Trophoblast cell (in vitro differentiated cells and primary cell): Measurements from ENCODE around the gene ERC1.
A peak's percentile ranks its signal among the peaks of the same experiment; 100 is the strongest.

Experiments used
- DNase-seq, 2 donors: peaks; one replicate each; pipeline ENCODE4 v3.0.0-alpha.2; 2016
- H2AFZ ChIP-seq: 2 replicates; pipeline ENCODE4 v1.6.1; 2013; ENCODE audit warnings: low read length, moderate library complexity, mild to moderate bottlenecking; ENCODE audit not compliant: insufficient read depth, poor library complexity
- H2AK5ac ChIP-seq: 2 replicates; pipeline ENCODE4 v1.6.1; 2013; ENCODE audit warnings: mild to moderate bottlenecking, low read length
- H2BK120ac ChIP-seq: 2 replicates; pipeline ENCODE4 v1.6.1; 2013; ENCODE audit warnings: low read length, mild to moderate bottlenecking, moderate library complexity; ENCODE audit not compliant: insufficient read depth, poor library complexity
- H2BK12ac ChIP-seq: 2 replicates; pipeline ENCODE4 v1.6.1; 2013; ENCODE audit warnings: mild to moderate bottlenecking, low read length, moderate library complexity
- H2BK5ac ChIP-seq: 2 replicates; pipeline ENCODE4 v1.6.1; 2013; ENCODE audit warnings: low read length, low read depth, moderate library complexity, mild to moderate bottlenecking; ENCODE audit not compliant: poor library complexity
- H3K14ac ChIP-seq: 2 replicates; pipeline ENCODE4 v1.6.1; 2013; ENCODE audit warnings: mild to moderate bottlenecking, low read length
- H3K18ac ChIP-seq: 2 replicates; pipeline ENCODE4 v1.6.1; 2013; ENCODE audit warnings: mild to moderate bottlenecking, low read length
- H3K23ac ChIP-seq: 2 replicates; pipeline ENCODE4 v1.6.1; 2013; ENCODE audit warnings: low read length
- H3K27ac ChIP-seq: 2 replicates; pipeline ENCODE4 v1.5.1; 2013; ENCODE audit warnings: low read depth, mild to moderate bottlenecking, inconsistent platforms, low read length, moderate library complexity
- H3K27me3 ChIP-seq: 2 replicates; pipeline ENCODE4 v1.6.1; 2013; ENCODE audit warnings: inconsistent platforms, mild to moderate bottlenecking, low read length, moderate library complexity; ENCODE audit not compliant: insufficient read depth
- H3K36me3 ChIP-seq, 2 experiments: 1 replicate in 1 of 2; 2 replicates in 1 of 2; pipeline ENCODE4 v1.6.1; 2013; ENCODE audit warnings: low read length in 2 of 2, mild to moderate bottlenecking in 2 of 2, moderate library complexity in 1 of 2; ENCODE audit not compliant: insufficient read depth in 2 of 2, control insufficient read depth in 1 of 2
- H3K4ac ChIP-seq: 2 replicates; pipeline ENCODE4 v1.6.1; 2013; ENCODE audit warnings: low read depth, mild to moderate bottlenecking, low read length, moderate library complexity
- H3K4me1 ChIP-seq, 2 experiments: 1 replicate in 1 of 2; 2 replicates in 1 of 2; pipeline ENCODE4 v1.6.1; 2013; ENCODE audit warnings: low read length in 2 of 2, mild to moderate bottlenecking in 2 of 2, moderate library complexity in 1 of 2; ENCODE audit not compliant: insufficient read depth in 2 of 2, control insufficient read depth in 1 of 2
- H3K4me2 ChIP-seq: 2 replicates; pipeline ENCODE4 v1.6.1; 2013; ENCODE audit warnings: inconsistent platforms, mild to moderate bottlenecking, low read length, moderate library complexity
- H3K4me3 ChIP-seq: 2 replicates; pipeline ENCODE4 v1.5.1; 2013; ENCODE audit warnings: mild to moderate bottlenecking, low read depth, low read length, inconsistent platforms
- H3K79me1 ChIP-seq: one replicate; pipeline ENCODE4 v1.6.1; 2013; ENCODE audit warnings: low read length
- H3K79me2 ChIP-seq: 2 replicates; pipeline ENCODE4 v1.6.1; 2013; ENCODE audit warnings: low read length, mild to moderate bottlenecking; ENCODE audit not compliant: control insufficient read depth, insufficient read depth, poor library complexity
- H3K9ac ChIP-seq: 2 replicates; pipeline ENCODE4 v1.6.1; 2013; ENCODE audit warnings: mild to moderate bottlenecking, low read length
- H3K9me3 ChIP-seq: 2 replicates; pipeline ENCODE4 v1.6.1; 2013; ENCODE audit warnings: low read depth, mild to moderate bottlenecking, control low read depth, inconsistent platforms, low read length; ENCODE audit not compliant: insufficient read depth
- H4K12ac ChIP-seq: 2 replicates; pipeline ENCODE4 v1.6.1; 2013; ENCODE audit warnings: low read depth, mild to moderate bottlenecking, low read length, moderate library complexity
- H4K8ac ChIP-seq: 2 replicates; pipeline ENCODE4 v1.6.1; 2013; ENCODE audit warnings: low read depth, mild to moderate bottlenecking, low read length, moderate library complexity
- H4K91ac ChIP-seq: one replicate; pipeline ENCODE4 v1.6.1; 2013; ENCODE audit warnings: low read depth, mild to moderate bottlenecking, low read length, moderate library complexity
- WGBS: extraction: QIAGEN DNeasy Blood & Tissue Kit; methylation state at CpG from one replicate; pipeline ENCODE4 v1.1.7; 2013; ENCODE audit warnings: missing lambda C conversion rate; ENCODE audit not compliant: insufficient read length, insufficient coverage; ENCODE audit errors: extremely low coverage; 5-methylcytosine and 5-hydroxymethylcytosine counted together

ERC1 gene

DNA sequence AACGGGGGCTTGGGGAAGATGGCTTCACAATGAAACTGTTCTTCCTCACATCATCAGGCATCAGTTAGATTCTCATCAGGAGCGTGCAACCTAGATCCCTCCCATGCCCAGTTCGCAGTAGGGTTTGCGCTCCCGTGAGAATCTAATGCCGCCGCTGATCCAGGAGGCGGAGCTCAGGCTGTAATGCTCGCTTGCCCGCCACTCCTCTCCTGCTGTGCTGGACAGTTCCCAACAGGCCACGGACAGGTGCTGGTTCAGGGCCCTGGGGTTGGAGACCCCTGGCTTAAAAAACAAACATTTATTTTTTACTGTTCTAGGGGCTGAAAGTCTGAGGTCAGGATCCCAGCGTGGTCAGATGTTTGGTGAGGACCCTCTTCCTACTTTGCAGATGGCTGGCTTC is 422.9 kb downstream of the ERC1 start:
- H4K91ac ChIP-seq = no peak overlapping the region
- no peaks in the 10 kb centered on the region for H3K27me3 ChIP-seq
- H3K9ac ChIP-seq = no peak overlapping the region
- no peak for DNase-seq
- H2AFZ ChIP-seq = no peak overlapping the region
- H3K4me2 ChIP-seq = no peak overlapping the region
- no peak overlapping the region for H3K4me3 ChIP-seq
- no peak overlapping the region for H2BK5ac ChIP-seq
- peaks cover 2 to 3% of the 10 kb centered on the region in 2 experiments for H3K36me3 ChIP-seq
- no peak overlapping the region for H4K8ac ChIP-seq
- H3K79me2 ChIP-seq = no peaks in the 10 kb centered on the region
- no CpG with 5 or more reads among the region's 12 CpGs for WGBS
- H3K18ac ChIP-seq = no peak overlapping the region
- H2BK120ac ChIP-seq = no peak overlapping the region
- H3K14ac ChIP-seq = no peak overlapping the region
- H3K23ac ChIP-seq = no peak overlapping the region
- no peaks in the 10 kb centered on the region for H3K9me3 ChIP-seq
- H2BK12ac ChIP-seq = no peak overlapping the region
- H3K4me1 ChIP-seq = no peaks in the 10 kb centered on the region
- no peak overlapping the region for H3K27ac ChIP-seq
- no peaks in the 10 kb centered on the region for H3K79me1 ChIP-seq
- H2AK5ac ChIP-seq = no peak overlapping the region
- no peak overlapping the region for H3K4ac ChIP-seq
- H4K12ac ChIP-seq = no peak overlapping the region

DNA sequence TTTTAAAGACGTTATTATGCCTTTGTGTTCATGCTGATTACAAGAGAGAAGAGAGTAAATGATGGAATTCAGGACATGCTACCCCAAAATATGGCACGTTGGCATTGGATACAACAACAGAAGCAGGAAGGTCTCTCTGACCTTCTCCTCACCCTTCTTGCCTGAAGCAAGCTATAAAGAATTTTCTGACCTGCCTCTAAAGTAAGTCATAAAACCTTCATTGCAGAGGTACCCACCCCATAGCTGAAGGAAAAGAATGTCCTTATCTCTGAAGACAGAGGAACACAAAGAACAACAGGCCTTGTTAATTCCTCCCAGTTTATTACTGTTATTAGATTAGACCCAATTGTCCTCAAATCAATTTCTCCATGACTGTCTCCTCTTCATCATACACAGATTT is 427.1 kb downstream of the ERC1 start:
- Histone ChIP-seq H3K27me3 (no peaks in the 10 kb centered on the region), H2AFZ (no peak overlapping the region), H3K4me2 (no peak overlapping the region), H2AK5ac (no peak overlapping the region), H3K79me2 (no peaks in the 10 kb centered on the region), H4K91ac (no peak overlapping the region), H3K4me1 (no peaks in the 10 kb centered on the region), H3K23ac (no peak overlapping the region), H3K14ac (no peak overlapping the region), H4K8ac (no peak overlapping the region), H3K4ac (no peak overlapping the region), H3K27ac (no peak overlapping the region), H3K79me1 (no peaks in the 10 kb centered on the region), H3K9me3 (peaks cover 1% of the 10 kb centered on the region), H3K36me3 (peaks cover 0 to 7% of the 10 kb centered on the region in 2 experiments), H2BK5ac (no peak overlapping the region), H2BK12ac (no peak overlapping the region), H4K12ac (no peak overlapping the region), H3K18ac (no peak overlapping the region), H3K4me3 (no peak overlapping the region), H3K9ac (no peak overlapping the region), H2BK120ac (no peak overlapping the region)
- no CpG with 5 or more reads among the region's 2 CpGs for WGBS
- peak in 1 of 2 donors; percentile 18 for DNase-seq

DNA sequence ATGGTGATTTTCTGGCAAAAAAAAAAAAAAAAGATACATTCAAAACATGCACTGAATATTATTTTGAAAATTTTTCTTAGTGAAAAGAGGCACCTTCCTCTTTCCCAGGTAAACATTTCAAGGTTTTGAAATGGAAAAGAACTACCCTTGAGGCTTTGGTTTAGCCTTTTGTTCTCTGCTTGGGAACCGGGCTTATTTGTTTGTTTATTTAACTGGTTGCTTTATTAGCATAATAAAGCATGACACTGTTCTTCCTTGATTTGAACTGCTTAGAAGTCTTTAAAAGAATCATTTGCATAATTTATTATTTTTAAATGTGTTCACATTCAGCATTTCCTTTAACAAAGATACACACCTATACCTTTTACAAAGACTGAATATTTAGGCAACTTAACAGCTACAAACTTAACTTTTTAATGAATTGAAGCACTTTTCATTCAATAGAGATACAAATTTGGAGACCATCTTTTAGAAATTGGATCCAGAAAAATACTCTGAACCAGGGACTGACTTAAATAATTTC is 428.9 kb downstream of the ERC1 start:
- no peak overlapping the region for H3K18ac ChIP-seq
- H3K79me1 ChIP-seq = no peaks in the 10 kb centered on the region
- H3K9ac ChIP-seq = no peak overlapping the region
- H2AFZ ChIP-seq = no peak overlapping the region
- H2BK5ac ChIP-seq = no peak overlapping the region
- H2AK5ac ChIP-seq = no peak overlapping the region
- H4K12ac ChIP-seq = no peak overlapping the region
- H2BK12ac ChIP-seq = no peak overlapping the region
- no peak overlapping the region for H3K4ac ChIP-seq
- peaks cover 1% of the 10 kb centered on the region for H3K9me3 ChIP-seq
- H3K4me2 ChIP-seq = no peak overlapping the region
- WGBS = no CpG with 5 or more reads among the region's 1 CpG
- H3K23ac ChIP-seq = no peak overlapping the region
- no peaks in the 10 kb centered on the region for H3K27me3 ChIP-seq
- no peak overlapping the region for H3K4me3 ChIP-seq
- DNase-seq = no peak
- no peak overlapping the region for H4K91ac ChIP-seq
- no peak overlapping the region for H2BK120ac ChIP-seq
- H3K79me2 ChIP-seq = no peaks in the 10 kb centered on the region
- H3K4me1 ChIP-seq = no peaks in the 10 kb centered on the region
- H3K14ac ChIP-seq = no peak overlapping the region
- no peak overlapping the region for H3K27ac ChIP-seq
- H3K36me3 ChIP-seq = peaks cover 0 to 4% of the 10 kb centered on the region in 2 experiments
- H4K8ac ChIP-seq = no peak overlapping the region

DNA sequence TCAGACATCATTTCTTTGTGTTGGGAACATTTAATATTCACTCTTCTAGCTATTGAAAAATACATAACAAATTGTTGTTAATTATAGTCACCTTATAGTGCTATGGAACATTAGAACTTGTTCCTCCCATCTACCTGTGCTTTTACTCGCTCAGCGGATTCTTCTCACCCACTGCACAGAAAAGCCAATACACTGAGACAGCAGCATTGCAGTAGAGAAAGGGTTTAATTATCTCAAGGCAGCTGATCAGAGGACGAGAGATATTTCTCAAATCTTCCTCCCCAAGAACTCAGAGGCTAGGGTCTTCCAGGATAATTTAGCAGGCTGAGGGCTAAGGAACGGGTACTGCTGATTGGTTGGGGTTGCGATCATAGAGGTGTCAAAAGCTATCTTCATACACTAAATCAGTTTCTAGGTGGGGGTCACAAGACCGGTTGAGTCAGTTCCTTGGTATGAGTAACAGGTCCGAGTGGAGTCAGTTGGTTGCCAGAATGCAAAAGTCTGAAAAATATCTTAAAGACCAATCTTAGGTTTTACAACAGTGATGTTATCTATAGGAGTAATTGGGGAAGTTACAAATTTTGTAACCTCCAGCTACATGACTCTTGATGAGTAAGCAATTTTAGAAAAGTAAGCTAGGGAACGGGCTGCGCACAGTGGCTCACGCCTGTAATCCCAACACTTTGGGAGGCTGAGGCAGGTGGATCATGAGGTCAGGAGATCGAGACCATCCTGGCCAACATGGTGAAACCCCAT is 430.2 kb downstream of the ERC1 start:
- Histone ChIP-seq H3K27me3 (no peaks in the 10 kb centered on the region), H3K4ac (no peak overlapping the region), H3K23ac (no peak overlapping the region), H2BK120ac (no peak overlapping the region), H3K27ac (no peak overlapping the region), H2BK5ac (no peak overlapping the region), H3K36me3 (peaks cover 0 to 4% of the 10 kb centered on the region in 2 experiments), H2BK12ac (no peak overlapping the region), H3K4me2 (no peak overlapping the region), H4K8ac (no peak overlapping the region), H3K9ac (no peak overlapping the region), H3K4me1 (no peaks in the 10 kb centered on the region), H4K91ac (no peak overlapping the region), H3K18ac (no peak overlapping the region), H2AFZ (no peak overlapping the region), H3K79me2 (no peaks in the 10 kb centered on the region), H3K14ac (no peak overlapping the region), H3K79me1 (no peaks in the 10 kb centered on the region), H4K12ac (no peak overlapping the region), H3K4me3 (no peak overlapping the region), H3K9me3 (peaks cover 1% of the 10 kb centered on the region), H2AK5ac (no peak overlapping the region)
- no CpG with 5 or more reads among the region's 11 CpGs for WGBS
- DNase-seq = peak; percentile 48 to 68
